Suprapubic skin (tissue), 4 donors: ENCODE measurements around the gene TRAF7. TPM values are rescaled to one million over a fixed set of nuclear protein-coding genes. Genes with fewer than 3 reads are reported as not detected.
"Not testable (repeated sequence)": the region's sequence is repeated elsewhere in the genome, so short reads cannot be mapped to it uniquely, and the experiment has no call there.

Experiments used
- DNase-seq, 2 donors: peaks; one replicate each; pipeline ENCODE4 v3.0.0-alpha.2; 2019; ENCODE audit warnings: low spot score in 2 of 2
- H3K27ac ChIP-seq: fragments of 200-600 bp; sonication (generic); one replicate; pipeline ENCODE4 v1.5.1; 2019
- H3K27me3 ChIP-seq: fragments of 200-600 bp; sonication (generic); one replicate; pipeline ENCODE4 v1.5.1; 2019
- H3K36me3 ChIP-seq: fragments of 200-600 bp; sonication (generic); one replicate; pipeline ENCODE4 v1.5.1; 2019
- H3K4me1 ChIP-seq: fragments of 200-600 bp; sonication (generic); one replicate; pipeline ENCODE4 v1.5.1; 2019
- H3K4me3 ChIP-seq: fragments of 200-600 bp; sonication (generic); one replicate; pipeline ENCODE4 v1.5.1; 2019; ENCODE audit warnings: mild to moderate bottlenecking
- H3K9me3 ChIP-seq: fragments of 200-600 bp; sonication (generic); one replicate; pipeline ENCODE4 v1.5.1; 2019
- CTCF ChIP-seq, 2 donors: fragments of 200-600 bp in 1 of 2; fragments of 450-650 bp in 1 of 2; sonication (generic) in 1 of 2; IDR thresholded peaks; one replicate each; pipeline ENCODE4 v1.5.1; 2016 to 2019; ENCODE audit warnings: antibody characterized with exemption in 2 of 2, mild to moderate bottlenecking in 1 of 2, moderate library complexity in 1 of 2
- EP300 ChIP-seq: sonication (generic); formaldehyde crosslinking; IDR thresholded peaks from one replicate; pipeline ENCODE4 v1.6.1; 2017; ENCODE audit warnings: antibody characterized with exemption
- POLR2A ChIP-seq, 2 donors: fragments of 450-650 bp; IDR thresholded peaks; one replicate each; pipeline ENCODE4 v1.6.1; 2017; ENCODE audit warnings: antibody characterized with exemption in 2 of 2, mild to moderate bottlenecking in 2 of 2, moderate library complexity in 2 of 2
- POLR2AphosphoS5 ChIP-seq, 3 donors: sonication (generic); formaldehyde crosslinking; IDR thresholded peaks; one replicate each; pipeline ENCODE4 v1.6.1; 2017; ENCODE audit warnings: antibody characterized with exemption in 3 of 3
- WGBS: methylation state at CpG from one replicate; pipeline ENCODE4 v1.1.5; 2018; 5-methylcytosine and 5-hydroxymethylcytosine counted together
- total RNA-seq, 4 donors: library from RNA; depleted of rRNA; stranded (reverse); fragments of >200 nt; gene quantifications; one replicate each; pipeline ENCODE4 v1.1.0, GENCODE V29; 2016

Gene TRAF7
- total RNA-seq, 4 donors from 2014 or later = 53.4 to 74.7 (median 66.5) TPM

GRCh38 chr16:2133797-2134196 is 21.8 kb upstream of the TRAF7 start:
- no CpG with 5 or more reads among the region's 12 CpGs for WGBS
- H3K27me3 ChIP-seq, DNase-seq, H3K36me3 ChIP-seq, H3K9me3 ChIP-seq: not testable (repeated sequence)
- H3K27ac ChIP-seq = peak overlapping the region; percentile 34
- H3K4me3 ChIP-seq = peak overlapping the region; percentile 27
- H3K4me1 ChIP-seq = peaks cover 26% of the 10 kb centered on the region

GRCh38 chr16:2135071-2135470 is 20.5 kb upstream of the TRAF7 start:
- 0% methylated on average over 13 of the region's 42 CpGs for WGBS
- not testable (repeated sequence) for H3K27me3 ChIP-seq, H3K36me3 ChIP-seq, H3K9me3 ChIP-seq
- DNase-seq = peak in 1 of 2 donors; percentile 69
- H3K4me3 ChIP-seq = peak overlapping the region; percentile 55
- H3K27ac ChIP-seq = peak overlapping the region; percentile 84
- H3K4me1 ChIP-seq = peaks cover 22% of the 10 kb centered on the region

GRCh38 chr16:2135770-2136490 is 19.7 kb upstream of the TRAF7 start, which contains the start of gene PKD1:
Gene PKD1 (minus strand): TSS chr16:2135898. CDS start chr16:2135689, 209 bp downstream.
- under 1% methylated on average over 25 of the region's 81 CpGs for WGBS
- peak in 1 of 3 donors; percentile 41 for TF ChIP-seq POLR2AphosphoS5 (IDR thresholded peaks at IDR 0.05)
- peak in 1 of 2 donors; percentile 29 for TF ChIP-seq POLR2A (IDR thresholded peaks at IDR 0.05)

GRCh38 chr16:2142942-2143877 is 12.4 kb upstream of the TRAF7 start:
- Histone ChIP-seq H3K27ac (no peak overlapping the region), H3K4me1 (peaks cover 16% of the 10 kb centered on the region), H3K9me3 (no peaks in the 10 kb centered on the region), H3K27me3 (no peaks in the 10 kb centered on the region), H3K36me3 (no peaks in the 10 kb centered on the region), H3K4me3 (no peak overlapping the region)
- 85% methylated on average over 14 of the region's 31 CpGs for whole genome bisulfite sequencing
- TF ChIP-seq EP300 = no peak
- TF ChIP-seq POLR2A (IDR thresholded peaks at IDR 0.05) = no peak
- TF ChIP-seq POLR2AphosphoS5 (IDR thresholded peaks at IDR 0.05) = no peak
- no peak for TF ChIP-seq CTCF (IDR thresholded peaks at IDR 0.05)
- no peak for DNase-seq

More at GRCh38 chr16:2135770-2136490, 19.7 kb upstream of the TRAF7 start, which contains the start of gene PKD1:
- H3K4me3 ChIP-seq = peak within 1 kb of the TSS; percentile 55
- peak; percentile 95 to 97 for DNase-seq
- H3K27me3 ChIP-seq, H3K36me3 ChIP-seq, H3K9me3 ChIP-seq: not testable (repeated sequence)
- H3K4me1 ChIP-seq = peaks cover 22% of the 10 kb centered on the region
- peak within 1 kb of the TSS; percentile 84 for H3K27ac ChIP-seq

- no peak for DNase-seq
- Histone ChIP-seq H3K4me3 (no peak overlapping the region), H3K4me1 (peaks cover 23% of the 10 kb centered on the region), H3K27ac (no peak overlapping the region), H3K36me3 (no peaks in the 10 kb centered on the region), H3K9me3 (no peaks in the 10 kb centered on the region), H3K27me3 (no peaks in the 10 kb centered on the region)
- TF ChIP-seq CTCF (IDR thresholded peaks at IDR 0.05) = no peak
- TF ChIP-seq POLR2A (IDR thresholded peaks at IDR 0.05) = no peak
- no peak for TF ChIP-seq POLR2AphosphoS5 (IDR thresholded peaks at IDR 0.05)
- no peak for TF ChIP-seq EP300
- 64% methylated on average over 5 of the region's 17 CpGs for WGBS
Observed at GRCh38 chr16:2143878-2144485, 11.6 kb upstream of the TRAF7 start.

GRCh38 chr16:2145843-2146242 is 9.7 kb upstream of the TRAF7 start:
- Histone ChIP-seq H3K27me3 (no peaks in the 10 kb centered on the region), H3K9me3 (no peaks in the 10 kb centered on the region), H3K27ac (no peak overlapping the region), H3K4me1 (peaks cover 33% of the 10 kb centered on the region), H3K36me3 (no peaks in the 10 kb centered on the region), H3K4me3 (no peak overlapping the region)
- no peak for TF ChIP-seq POLR2AphosphoS5 (IDR thresholded peaks at IDR 0.05)
- no peak for TF ChIP-seq CTCF (IDR thresholded peaks at IDR 0.05)
- TF ChIP-seq POLR2A (IDR thresholded peaks at IDR 0.05) = no peak
- TF ChIP-seq EP300 = no peak
- DNase-seq = no peak
- WGBS = 87% methylated on average over 5 of the region's 5 CpGs
